ENCODE results near the gene TDRD5. TPM values are rescaled to one million over a fixed set of nuclear protein-coding genes. Genes with fewer than 3 reads are reported as not detected.

Gene TDRD5
- total RNA-seq (2014; rRNA removed; shearing (Covaris generic)) = 1.4 TPM in 1 of 2 replicates, not detected in the other
- 0.28 TPM in 1 of 2 replicates, not detected in the other for polyA plus RNA-seq (2016; fragmentation: Nextera tagmentation; extraction: Ambion mirVana)
- long read RNA-seq = 0 reads

GRCh38 chr1:179591592-179592580, at the start of gene TDRD5:
TSS of gene TDRD5 (plus strand) at chr1:179591832. CDS start at chr1:179592616, 784 bp downstream.
- H3K27ac Mint-ChIP-seq = no peak within 1 kb of the TSS
- peaks cover 6% of the 10 kb centered on the region; the same call in 1 of the 3 replicates for H3K9me3 Mint-ChIP-seq
- Histone ChIP-seq H3K4me1 (ENCODE audit: insufficient read depth) (peaks cover 4% of the 10 kb centered on the region; the same call in 1 of the 2 replicates), H3F3A (replicated peaks; ENCODE audit: low read depth) (0 out of 2 replicates have a peak, but pooled peaks cover 9% of the 10 kb centered on the region), H3K4me3 (peak within 1 kb of the TSS; percentile 56), H3K79me2 (replicated peaks; ENCODE audit: insufficient read depth) (no peaks in the 10 kb centered on the region), H3K27me3 (ENCODE audit: insufficient read depth) (peaks cover 71% of the 10 kb centered on the region), H3K36me3 (ENCODE audit: insufficient read depth) (no peaks in the 10 kb centered on the region), H3K27ac (ENCODE audit: low read depth) (no peak within 1 kb of the TSS), H3K9me2 (ENCODE audit: insufficient read depth) (peaks cover 6% of the 10 kb centered on the region; the same call in 1 of the 2 replicates), H4K20me1 (replicated peaks; ENCODE audit: insufficient read depth) (no peaks in the 10 kb centered on the region; the same call in 1 of the 2 replicates), H3K4me2 (peak within 1 kb of the TSS; percentile 88), H2AFZ (peak within 1 kb of the TSS; percentile 96)
- ATAC-seq (peak; percentile 91), DNase-seq (ENCODE audit: low spot score) (peak; percentile 88)
- TF ChIP-seq CTCF (conservative IDR thresholded peaks at IDR 0.05; ENCODE audit: low read depth in 2 of 2) (peak; percentile 14 to 62), REST (IDR thresholded peaks at IDR 0.05; ENCODE audit: unreplicated experiment) (no peak)
- H3K36me3 Mint-ChIP-seq (ENCODE audit: low read depth) = no peaks in the 10 kb centered on the region
- H3K4me3 Mint-ChIP-seq = peak within 1 kb of the TSS; percentile 49; the same call in 2 of the 3 replicates
- peaks cover 37% of the 10 kb centered on the region for H3K27me3 Mint-ChIP-seq (ENCODE audit: insufficient read depth, low read depth, poor library complexity)
- peaks cover under 1% of the 10 kb centered on the region; the same call in 1 of the 3 replicates for H3K4me1 Mint-ChIP-seq

GRCh38 chr1:179545321-179545720, 46.3 kb upstream of the TDRD5 start:
- H3K27me3 ChIP-seq (ENCODE audit: insufficient read depth) = no peaks in the 10 kb centered on the region
- TF ChIP-seq ZNF331 (CRISPR knock-in tag; IDR thresholded peaks at IDR 0.05; ENCODE audit: low read depth) (no peak), ZNF462 (CRISPR knock-in tag; IDR thresholded peaks at IDR 0.05) (no peak), JUNB (IDR thresholded peaks at IDR 0.05; ENCODE audit: unreplicated experiment) (no peak), ZNF114 (CRISPR knock-in tag; IDR thresholded peaks at IDR 0.05) (no peak), POLR2AphosphoS5 (IDR thresholded peaks at IDR 0.05; ENCODE audit: low read depth) (no peak)
- H3F3A ChIP-seq (replicated peaks; ENCODE audit: low read depth) = no peaks in the 10 kb centered on the region
- no peak for ATAC-seq
- Mint-ChIP-seq H3K27ac (no peak overlapping the region), H3K4me3 (no peak overlapping the region), H3K9me3 (peaks cover 17% of the 10 kb centered on the region), H3K4me1 (peaks cover 6% of the 10 kb centered on the region; the same call in 2 of the 3 replicates), H3K27me3 (ENCODE audit: insufficient read depth, low read depth, poor library complexity) (peaks cover 3% of the 10 kb centered on the region), H3K36me3 (ENCODE audit: low read depth) (peaks cover 12% of the 10 kb centered on the region)
- H3K4me2 ChIP-seq = no peak overlapping the region
- H4K20me1 ChIP-seq (replicated peaks; ENCODE audit: insufficient read depth) = no peaks in the 10 kb centered on the region
- H3K79me2 ChIP-seq (replicated peaks; ENCODE audit: insufficient read depth) = no peaks in the 10 kb centered on the region
- H3K4me3 ChIP-seq = no peak overlapping the region
- no peak for DNase-seq (ENCODE audit: low spot score)
- H3K9me2 ChIP-seq (ENCODE audit: insufficient read depth) = no peaks in the 10 kb centered on the region; the same call in 1 of the 2 replicates
- H3K4me1 ChIP-seq (ENCODE audit: insufficient read depth) = no peaks in the 10 kb centered on the region
- no peak overlapping the region for H3K27ac ChIP-seq (ENCODE audit: low read depth)
- H2AFZ ChIP-seq = no peak overlapping the region
- no peaks in the 10 kb centered on the region for H3K36me3 ChIP-seq (ENCODE audit: insufficient read depth)
